ENCODE measurements around the gene CHST8. TPM values are rescaled to one million over a fixed set of nuclear protein-coding genes. Genes with fewer than 3 reads are reported as not detected.
A peak's percentile ranks its signal among the peaks of the same experiment; 100 is the strongest.

CHST8 gene
- total and polyA plus RNA-seq, 2 of the 13 experiments (the other 11 are each of a cell fraction or from before 2014, with no cell fraction given), result not detected

DNA sequence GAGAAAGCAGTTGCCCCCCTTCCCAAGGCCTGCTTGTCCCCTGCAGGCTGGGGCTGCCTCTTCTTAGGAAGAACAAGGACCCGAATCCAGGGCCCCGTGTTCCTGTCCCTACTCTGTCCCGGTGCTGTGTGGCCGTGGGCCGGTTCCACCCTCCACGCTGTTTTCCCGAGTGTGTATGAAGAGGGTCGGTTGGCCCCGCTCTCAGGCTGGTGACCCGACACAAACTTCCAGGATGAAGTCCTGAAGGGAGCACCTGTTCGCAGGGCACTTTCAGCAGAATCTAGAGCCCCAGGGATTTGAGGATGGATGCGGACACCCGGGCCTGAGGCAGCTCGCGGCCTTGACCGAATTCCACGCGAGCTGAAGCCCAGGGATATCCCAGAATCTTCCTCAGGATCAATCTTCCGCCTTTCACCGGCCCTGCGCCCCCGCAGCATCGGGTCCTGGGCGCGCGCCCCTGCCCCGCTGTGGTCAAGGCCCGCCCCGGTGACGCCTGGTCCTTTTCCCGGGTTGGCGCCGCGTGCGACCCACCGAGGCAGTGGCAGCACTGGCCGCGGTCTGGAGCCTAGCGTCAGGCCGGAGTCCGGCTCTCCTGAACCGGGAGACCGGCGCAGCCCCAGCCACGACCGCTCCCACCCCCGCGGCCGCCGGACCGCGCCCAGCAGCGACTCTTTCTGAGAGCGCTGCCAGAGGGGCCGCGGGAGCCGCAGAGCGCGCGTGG, 528 bp upstream of the CHST8 start:
- Histone ChIP-seq H3K36me3 (replicated peaks in 1 of 2; ENCODE audit: control insufficient read depth in 1 of 2, insufficient read depth in 2 of 2, low read length in 2 of 2) (no peaks in the 10 kb centered on the region), H3K4me3 (replicated peaks in 1 of 3; ENCODE audit: insufficient read depth in 1 of 3, low read depth in 2 of 3, low read length in 3 of 3) (peak overlapping the region in 1 of 3 experiments; percentile 23; a peak in 1 of 6 replicates), H3K27me3 (ENCODE audit: control insufficient read depth in 1 of 2, insufficient read depth in 2 of 2, low read length in 2 of 2) (peaks cover 10 to 54% of the 10 kb centered on the region in 2 experiments), H3K27ac (ENCODE audit: extremely low read length, insufficient read depth, low read length) (no peak overlapping the region), H3K9me3 (ENCODE audit: low read length) (no peaks in the 10 kb centered on the region), H2AFZ (ENCODE audit: low read length) (no peak overlapping the region), H3K79me2 (ENCODE audit: insufficient read depth, low read length) (no peaks in the 10 kb centered on the region), H3K4me2 (ENCODE audit: low read depth, low read length) (no peak overlapping the region), H3K9ac (ENCODE audit: insufficient read depth, low read depth, low read length) (no peak overlapping the region), H3K4me1 (ENCODE audit: insufficient read depth, low read length) (no peaks in the 10 kb centered on the region), H4K20me1 (ENCODE audit: insufficient read depth, low read length) (no peaks in the 10 kb centered on the region)
- ChIA-PET CTCF (ENCODE audit: low intra/inter-chr PET ratio, low total read pairs) (no interaction called here), POLR2A (no interaction called here)
- no peak for TF ChIP-seq GFI1 (CRISPR knock-in tag; IDR thresholded peaks at IDR 0.05; ENCODE audit: borderline replicate concordance)
- no TSS peak for BruUV-seq (replicated peaks)
- no peak for DNase-seq (ENCODE audit: low spot score)
- WGBS (ENCODE audit: low lambda C conversion rate), result 39% methylated on average over 9 of the region's 60 CpGs
- intact Hi-C loops (cut with micrococcal nuclease; ENCODE audit: unreplicated experiment) (no loop called here), in situ Hi-C loops (cut with HindIII; ENCODE audit: extremely low pct_ligation_motif_present, low pct_unique_long_range_greater_than_20kb) (no loop called here)
- no peak; the same call in 2 of the 3 replicates for ATAC-seq
- FAIRE-seq, result no peak

DNA sequence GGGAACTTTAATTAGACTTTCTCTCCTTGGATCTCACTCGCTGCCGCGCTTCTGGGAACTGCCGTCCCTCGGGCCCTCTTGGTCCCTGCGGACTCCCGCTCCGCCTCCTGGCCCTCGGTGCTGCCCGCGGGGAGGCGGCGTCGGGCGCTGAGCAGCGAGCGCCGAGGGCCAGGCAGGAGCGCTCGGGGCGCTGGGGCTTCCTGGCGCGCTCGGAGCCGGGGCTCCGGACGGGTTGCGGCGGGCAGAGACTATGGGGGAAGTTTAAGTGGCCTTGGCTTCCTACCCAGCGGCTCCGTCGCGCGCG, 704 bp downstream of the CHST8 start:
- no peak for DNase-seq (ENCODE audit: low spot score)
- Histone ChIP-seq H3K27ac (ENCODE audit: extremely low read length, insufficient read depth, low read length) (no peak overlapping the region), H3K36me3 (replicated peaks in 1 of 2; ENCODE audit: control insufficient read depth in 1 of 2, insufficient read depth in 2 of 2, low read length in 2 of 2) (no peaks in the 10 kb centered on the region), H3K27me3 (ENCODE audit: control insufficient read depth in 1 of 2, insufficient read depth in 2 of 2, low read length in 2 of 2) (peaks cover 9 to 59% of the 10 kb centered on the region in 2 experiments), H2AFZ (ENCODE audit: low read length) (no peak overlapping the region), H3K4me2 (ENCODE audit: low read depth, low read length) (no peak overlapping the region; the same call in 1 of the 2 replicates), H3K79me2 (ENCODE audit: insufficient read depth, low read length) (no peaks in the 10 kb centered on the region), H3K4me3 (replicated peaks in 1 of 3; ENCODE audit: insufficient read depth in 1 of 3, low read depth in 2 of 3, low read length in 3 of 3) (peak overlapping the region in 1 of 3 experiments; percentile 23; a peak in 1 of 6 replicates), H3K9me3 (ENCODE audit: low read length) (no peaks in the 10 kb centered on the region), H3K9ac (ENCODE audit: insufficient read depth, low read depth, low read length) (no peak overlapping the region), H4K20me1 (ENCODE audit: insufficient read depth, low read length) (no peaks in the 10 kb centered on the region), H3K4me1 (ENCODE audit: insufficient read depth, low read length) (no peaks in the 10 kb centered on the region)
- WGBS (ENCODE audit: low lambda C conversion rate), result 53% methylated on average over 15 of the region's 35 CpGs
- CTCF ChIA-PET (ENCODE audit: low intra/inter-chr PET ratio, low total read pairs), result no interaction called here
- FAIRE-seq, result no peak
- POLR2A ChIA-PET, result no interaction called here
- no TSS peak for BruUV-seq (replicated peaks)
- peak; percentile 51 for ATAC-seq
- in situ Hi-C loops (cut with HindIII; ENCODE audit: extremely low pct_ligation_motif_present, low pct_unique_long_range_greater_than_20kb), result no loop called here
- intact Hi-C loops (cut with micrococcal nuclease; ENCODE audit: unreplicated experiment), result no loop called here
- no peak for TF ChIP-seq NR2C2 (CRISPR knock-in tag; IDR thresholded peaks at IDR 0.05; ENCODE audit: borderline replicate concordance)
- TF ChIP-seq, protein P1, sequence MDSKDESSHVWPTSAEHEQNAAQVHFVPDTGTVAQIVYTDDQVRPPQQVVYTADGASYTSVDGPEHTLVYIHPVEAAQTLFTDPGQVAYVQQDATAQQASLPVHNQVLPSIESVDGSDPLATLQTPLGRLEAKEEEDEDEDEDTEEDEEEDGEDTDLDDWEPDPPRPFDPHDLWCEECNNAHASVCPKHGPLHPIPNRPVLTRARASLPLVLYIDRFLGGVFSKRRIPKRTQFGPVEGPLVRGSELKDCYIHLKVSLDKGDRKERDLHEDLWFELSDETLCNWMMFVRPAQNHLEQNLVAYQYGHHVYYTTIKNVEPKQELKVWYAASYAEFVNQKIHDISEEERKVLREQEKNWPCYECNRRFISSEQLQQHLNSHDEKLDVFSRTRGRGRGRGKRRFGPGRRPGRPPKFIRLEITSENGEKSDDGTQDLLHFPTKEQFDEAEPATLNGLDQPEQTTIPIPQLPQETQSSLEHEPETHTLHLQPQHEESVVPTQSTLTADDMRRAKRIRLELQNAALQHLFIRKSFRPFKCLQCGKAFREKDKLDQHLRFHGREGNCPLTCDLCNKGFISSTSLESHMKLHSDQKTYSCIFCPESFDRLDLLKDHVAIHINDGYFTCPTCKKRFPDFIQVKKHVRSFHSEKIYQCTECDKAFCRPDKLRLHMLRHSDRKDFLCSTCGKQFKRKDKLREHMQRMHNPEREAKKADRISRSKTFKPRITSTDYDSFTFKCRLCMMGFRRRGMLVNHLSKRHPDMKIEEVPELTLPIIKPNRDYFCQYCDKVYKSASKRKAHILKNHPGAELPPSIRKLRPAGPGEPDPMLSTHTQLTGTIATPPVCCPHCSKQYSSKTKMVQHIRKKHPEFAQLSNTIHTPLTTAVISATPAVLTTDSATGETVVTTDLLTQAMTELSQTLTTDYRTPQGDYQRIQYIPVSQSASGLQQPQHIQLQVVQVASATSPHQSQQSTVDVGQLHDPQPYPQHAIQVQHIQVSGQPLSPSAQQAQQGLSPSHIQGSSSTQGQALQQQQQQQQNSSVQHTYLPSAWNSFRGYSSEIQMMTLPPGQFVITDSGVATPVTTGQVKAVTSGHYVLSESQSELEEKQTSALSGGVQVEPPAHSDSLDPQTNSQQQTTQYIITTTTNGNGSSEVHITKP (CRISPR knock-in tag; IDR thresholded peaks at IDR 0.05; ENCODE audit: low read depth), result no peak
- TF ChIP-seq, protein P2, sequence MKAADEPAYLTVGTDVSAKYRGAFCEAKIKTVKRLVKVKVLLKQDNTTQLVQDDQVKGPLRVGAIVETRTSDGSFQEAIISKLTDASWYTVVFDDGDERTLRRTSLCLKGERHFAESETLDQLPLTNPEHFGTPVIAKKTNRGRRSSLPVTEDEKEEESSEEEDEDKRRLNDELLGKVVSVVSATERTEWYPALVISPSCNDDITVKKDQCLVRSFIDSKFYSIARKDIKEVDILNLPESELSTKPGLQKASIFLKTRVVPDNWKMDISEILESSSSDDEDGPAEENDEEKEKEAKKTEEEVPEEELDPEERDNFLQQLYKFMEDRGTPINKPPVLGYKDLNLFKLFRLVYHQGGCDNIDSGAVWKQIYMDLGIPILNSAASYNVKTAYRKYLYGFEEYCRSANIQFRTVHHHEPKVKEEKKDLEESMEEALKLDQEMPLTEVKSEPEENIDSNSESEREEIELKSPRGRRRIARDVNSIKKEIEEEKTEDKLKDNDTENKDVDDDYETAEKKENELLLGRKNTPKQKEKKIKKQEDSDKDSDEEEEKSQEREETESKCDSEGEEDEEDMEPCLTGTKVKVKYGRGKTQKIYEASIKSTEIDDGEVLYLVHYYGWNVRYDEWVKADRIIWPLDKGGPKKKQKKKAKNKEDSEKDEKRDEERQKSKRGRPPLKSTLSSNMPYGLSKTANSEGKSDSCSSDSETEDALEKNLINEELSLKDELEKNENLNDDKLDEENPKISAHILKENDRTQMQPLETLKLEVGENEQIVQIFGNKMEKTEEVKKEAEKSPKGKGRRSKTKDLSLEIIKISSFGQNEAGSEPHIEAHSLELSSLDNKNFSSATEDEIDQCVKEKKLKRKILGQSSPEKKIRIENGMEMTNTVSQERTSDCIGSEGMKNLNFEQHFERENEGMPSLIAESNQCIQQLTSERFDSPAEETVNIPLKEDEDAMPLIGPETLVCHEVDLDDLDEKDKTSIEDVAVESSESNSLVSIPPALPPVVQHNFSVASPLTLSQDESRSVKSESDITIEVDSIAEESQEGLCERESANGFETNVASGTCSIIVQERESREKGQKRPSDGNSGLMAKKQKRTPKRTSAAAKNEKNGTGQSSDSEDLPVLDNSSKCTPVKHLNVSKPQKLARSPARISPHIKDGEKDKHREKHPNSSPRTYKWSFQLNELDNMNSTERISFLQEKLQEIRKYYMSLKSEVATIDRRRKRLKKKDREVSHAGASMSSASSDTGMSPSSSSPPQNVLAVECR (CRISPR knock-in tag; IDR thresholded peaks at IDR 0.05; ENCODE audit: borderline replicate concordance), result no peak
- TF ChIP-seq, protein P3, sequence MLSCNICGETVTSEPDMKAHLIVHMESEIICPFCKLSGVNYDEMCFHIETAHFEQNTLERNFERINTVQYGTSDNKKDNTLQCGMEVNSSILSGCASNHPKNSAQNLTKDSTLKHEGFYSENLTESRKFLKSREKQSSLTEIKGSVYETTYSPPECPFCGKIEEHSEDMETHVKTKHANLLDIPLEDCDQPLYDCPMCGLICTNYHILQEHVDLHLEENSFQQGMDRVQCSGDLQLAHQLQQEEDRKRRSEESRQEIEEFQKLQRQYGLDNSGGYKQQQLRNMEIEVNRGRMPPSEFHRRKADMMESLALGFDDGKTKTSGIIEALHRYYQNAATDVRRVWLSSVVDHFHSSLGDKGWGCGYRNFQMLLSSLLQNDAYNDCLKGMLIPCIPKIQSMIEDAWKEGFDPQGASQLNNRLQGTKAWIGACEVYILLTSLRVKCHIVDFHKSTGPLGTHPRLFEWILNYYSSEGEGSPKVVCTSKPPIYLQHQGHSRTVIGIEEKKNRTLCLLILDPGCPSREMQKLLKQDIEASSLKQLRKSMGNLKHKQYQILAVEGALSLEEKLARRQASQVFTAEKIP (CRISPR knock-in tag; IDR thresholded peaks at IDR 0.05; ENCODE audit: borderline replicate concordance), result no peak
- TF ChIP-seq POLR2G (IDR thresholded peaks at IDR 0.05; ENCODE audit: low read depth, low read length), result no peak
- no peak for TF ChIP-seq ZNF124 (CRISPR knock-in tag; IDR thresholded peaks at IDR 0.05)

Data from HepG2 (cell line).